ENCODE results near the gene CARMIL3.
A peak's percentile ranks its signal among the peaks of the same experiment; 100 is the strongest.

CARMIL3 gene

GRCh38 chr14:24072436-24072835, 20.6 kb downstream of the CARMIL3 start:
- H3K4me3 ChIP-seq: no peak overlapping the region
- H3K27ac ChIP-seq: no peak overlapping the region

GRCh38 chr14:24072881-24073877, 21.4 kb downstream of the CARMIL3 start:
- H3K27ac ChIP-seq: no peak overlapping the region
- no peak overlapping the region for H3K4me3 ChIP-seq

GRCh38 chr14:24074625-24075484, 23.0 kb downstream of the CARMIL3 start:
- Histone ChIP-seq H3K27ac (no peak overlapping the region), H3K4me3 (no peak overlapping the region)

- Histone ChIP-seq H3K27ac (no peak overlapping the region), H3K4me3 (no peak overlapping the region)
These were observed 23.9 kb downstream of the CARMIL3 start for GRCh38 chr14:24075485-24076301.

GRCh38 chr14:24076302-24076601, 24.4 kb downstream of the CARMIL3 start:
- H3K27ac ChIP-seq: no peak overlapping the region
- no peak overlapping the region for H3K4me3 ChIP-seq

- H3K27ac ChIP-seq: no peak overlapping the region
- H3K4me3 ChIP-seq: no peak overlapping the region
These were observed 25.3 kb downstream of the CARMIL3 start for GRCh38 chr14:24077086-24077485.

- H3K4me3 ChIP-seq: no peak overlapping the region
- no peak overlapping the region for H3K27ac ChIP-seq
These were observed 26.3 kb downstream of the CARMIL3 start for GRCh38 chr14:24078146-24078545.

GRCh38 chr14:24079491-24080141, 27.8 kb downstream of the CARMIL3 start:
- H3K4me3 ChIP-seq: no peak overlapping the region
- H3K27ac ChIP-seq: no peak overlapping the region

GRCh38 chr14:24080142-24080530, 28.3 kb downstream of the CARMIL3 start:
- Histone ChIP-seq H3K4me3 (no peak overlapping the region), H3K27ac (no peak overlapping the region)

GRCh38 chr14:24080888-24081738, 29.3 kb downstream of the CARMIL3 start:
- H3K4me3 ChIP-seq: peak overlapping the region; percentile 34 to 66 (median 53)
- H3K27ac ChIP-seq: peak overlapping the region in 14 of 21 experiments; percentile 9 to 76 (median 46)

- H3K4me3 ChIP-seq: peak overlapping the region; percentile 34 to 66 (median 53)
- H3K27ac ChIP-seq: peak overlapping the region in 10 of 21 experiments; percentile 9 to 76 (median 52)
These were observed 30.0 kb downstream of the CARMIL3 start for GRCh38 chr14:24081739-24082211.

- Histone ChIP-seq H3K4me3 (no peak overlapping the region), H3K27ac (no peak overlapping the region)
These were observed 30.7 kb downstream of the CARMIL3 start for GRCh38 chr14:24082411-24083080.

- no peak overlapping the region for H3K4me3 ChIP-seq
These were observed 31.7 kb downstream of the CARMIL3 start for GRCh38 chr14:24083462-24083861.

GRCh38 chr14:24084440-24084839, 32.6 kb downstream of the CARMIL3 start:
- H3K4me3 ChIP-seq: no peak overlapping the region
- H3K27ac ChIP-seq: no peak overlapping the region

More at GRCh38 chr14:24083462-24083861, 31.7 kb downstream of the CARMIL3 start:
- H3K27ac ChIP-seq: no peak overlapping the region

GRCh38 chr14:24085215-24085614, 33.4 kb downstream of the CARMIL3 start:
- no peak overlapping the region for H3K4me3 ChIP-seq

GRCh38 chr14:24086193-24086955, 34.6 kb downstream of the CARMIL3 start:
- H3K4me3 ChIP-seq: no peak overlapping the region
- no peak overlapping the region for H3K27ac ChIP-seq

More at GRCh38 chr14:24085215-24085614, 33.4 kb downstream of the CARMIL3 start:
- H3K27ac ChIP-seq: no peak overlapping the region

- Histone ChIP-seq H3K4me3 (no peak overlapping the region), H3K27ac (no peak overlapping the region)
These were observed 35.2 kb downstream of the CARMIL3 start for GRCh38 chr14:24087004-24087403.
